Gastrocnemius medialis (tissue), 4 donors: ENCODE data around the gene FRY. TPM values are rescaled to one million over a fixed set of nuclear protein-coding genes. Genes with fewer than 3 reads are reported as not detected.

Source experiments
- ATAC-seq, 2 donors: fragments of 150-250 bp; one replicate each; pipeline ENCODE4 v1.9.1; 2016
- DNase-seq, 2 donors: peaks; one replicate each; pipeline ENCODE4 v3.0.0-alpha.2; 2019
- H3K27ac ChIP-seq, 4 donors: fragments of 200-600 bp; sonication (generic); 1 replicate in 1 of 4; 2 replicates in 3 of 4; pipeline ENCODE4 v1.5.1; 2016 to 2018; ENCODE audit warnings: mild to moderate bottlenecking in 2 of 4, moderate library complexity in 1 of 4
- H3K27me3 ChIP-seq, 3 donors: fragments of 200-600 bp; sonication (generic) in 2 of 3; 1 replicate in 1 of 3; 2 replicates in 2 of 3; pipeline versions ENCODE4 v1.5.1 to v1.6.0; 2016 to 2019; ENCODE audit warnings: mild to moderate bottlenecking in 1 of 3, moderate library complexity in 1 of 3
- H3K36me3 ChIP-seq, 2 donors: fragments of 200-600 bp; sonication (generic) in 1 of 2; one replicate each; pipeline ENCODE4 v1.5.1; 2017 to 2018
- H3K4me1 ChIP-seq, 2 donors: fragments of 200-600 bp; sonication (generic) in 1 of 2; one replicate each; pipeline ENCODE4 v1.5.1; 2016 to 2017; ENCODE audit warnings: mild to moderate bottlenecking in 2 of 2
- H3K4me3 ChIP-seq, 4 donors: fragments of 200-600 bp; sonication (generic) in 3 of 4; 1 replicate in 1 of 4; 2 replicates in 3 of 4; pipeline ENCODE4 v1.5.1; 2016 to 2019; ENCODE audit warnings: mild to moderate bottlenecking in 2 of 4
- H3K9me3 ChIP-seq, 3 donors: fragments of 200-600 bp; sonication (generic) in 2 of 3; 1 replicate in 1 of 3; 2 replicates in 2 of 3; pipeline ENCODE4 v1.5.1; 2016 to 2019
- CTCF ChIP-seq, 5 experiments: fragments of 450-650 bp in 3 of 5; fragments of 200-600 bp in 2 of 5; sonication (generic) in 2 of 5; IDR thresholded peaks in 4 of 5; conservative IDR thresholded peaks in 1 of 5; 1 replicate in 4 of 5; 2 replicates in 1 of 5; pipeline ENCODE4 v1.5.1; 2016 to 2019; ENCODE audit warnings: antibody characterized with exemption in 5 of 5, mild to moderate bottlenecking in 3 of 5, moderate library complexity in 3 of 5
- POLR2A ChIP-seq, 2 donors: fragments of 450-650 bp; IDR thresholded peaks; one replicate each; pipeline ENCODE4 v1.6.1; 2017; ENCODE audit warnings: antibody characterized with exemption in 2 of 2, mild to moderate bottlenecking in 2 of 2, moderate library complexity in 2 of 2
- in situ Hi-C, 4 donors: fragments of 200-750 bp; cut with MboI; loops; one replicate each; pipeline versions ENCODE4 v1.15.0 to v1.8.0; 2017; ENCODE audit warnings: low sequenced_read_pairs in 4 of 4
- intact Hi-C: fragments of 100-400 bp; cut with DNase I; formaldehyde crosslinking; loops from one replicate; pipeline ENCODE4 v1.15.1; 2023; ENCODE audit warnings: low total_unique reads
- total RNA-seq, 4 donors: library from RNA; depleted of rRNA; stranded (reverse); fragments of >200 nt; gene quantifications; one replicate each; pipeline versions ENCODE4 v1.1.0 to v1.2.3, GENCODE V29; 2016

Gene FRY
- total RNA-seq, 4 donors from 2014 or later = 10.1 to 48.3 (median 21.4) TPM

- H3K4me1 ChIP-seq = peaks cover 55 to 56% of the 10 kb centered on the region in 2 donors
- H3K27ac ChIP-seq = peak overlapping the region; percentile 79 to 90 (median 82)
- in situ Hi-C loops (no loop called here), intact Hi-C loops (loop anchor here (2.0 kb wide), 1 partner anchor 56 kb away; no protein-coding TSS in a partner anchor)
- DNase-seq (peak; percentile 7 to 46), ATAC-seq (peak; percentile 96)
- no peaks in the 10 kb centered on the region for H3K27me3 ChIP-seq
- H3K36me3 ChIP-seq = no peaks in the 10 kb centered on the region
- TF ChIP-seq CTCF (IDR thresholded peaks at IDR 0.05 in 4 of 5, conservative IDR thresholded peaks at IDR 0.05 in 1 of 5) (no peak), POLR2A (IDR thresholded peaks at IDR 0.05) (peak; percentile 19 to 33)
- H3K4me3 ChIP-seq = peak overlapping the region; percentile 11 to 48 (median 34)
- H3K9me3 ChIP-seq = no peaks in the 10 kb centered on the region
Measured at GRCh38 chr13:32060401-32060878, 28.9 kb downstream of the FRY start.

DNA sequence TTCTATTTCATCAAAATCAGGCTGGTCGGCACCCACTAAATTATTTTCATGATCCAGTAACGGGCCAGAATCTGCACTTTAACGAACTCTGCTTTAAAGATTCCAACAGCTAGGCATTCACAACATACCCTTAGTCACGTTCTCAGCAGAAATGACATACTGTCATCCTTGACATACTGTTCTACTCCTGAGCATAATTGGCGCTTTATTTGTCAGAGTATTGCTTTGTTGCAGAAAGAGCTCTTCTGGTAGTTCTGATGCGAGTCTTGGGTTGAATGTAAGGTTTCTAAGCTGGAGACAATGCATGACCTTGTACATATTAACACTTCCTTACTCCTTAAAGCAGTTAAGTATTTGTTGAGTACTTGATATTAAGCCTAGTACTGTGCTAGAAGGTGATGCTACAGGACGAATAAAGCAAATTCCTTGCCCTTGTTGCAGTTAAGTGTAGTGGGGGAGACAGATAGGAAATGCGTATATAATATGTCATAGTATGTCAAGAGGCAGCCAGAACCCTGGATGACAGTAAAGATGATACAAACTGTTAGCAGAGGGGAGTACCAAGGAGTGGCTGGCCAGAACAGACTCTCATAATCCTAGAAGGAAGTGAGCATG, 32.2 kb downstream of the FRY start:
- no peaks in the 10 kb centered on the region for H3K27me3 ChIP-seq
- H3K36me3 ChIP-seq = no peaks in the 10 kb centered on the region
- peak overlapping the region; percentile 18 to 90 (median 60) for H3K27ac ChIP-seq
- in situ Hi-C loops = no loop called here
- H3K4me3 ChIP-seq = no peak overlapping the region
- peaks cover 59% of the 10 kb centered on the region in 2 donors for H3K4me1 ChIP-seq
- TF ChIP-seq POLR2A (IDR thresholded peaks at IDR 0.05) (no peak), CTCF (IDR thresholded peaks at IDR 0.05 in 4 of 5, conservative IDR thresholded peaks at IDR 0.05 in 1 of 5) (no peak)
- no peak for ATAC-seq
- DNase-seq = no peak
- intact Hi-C loops = no loop called here
- H3K9me3 ChIP-seq = no peaks in the 10 kb centered on the region

DNA sequence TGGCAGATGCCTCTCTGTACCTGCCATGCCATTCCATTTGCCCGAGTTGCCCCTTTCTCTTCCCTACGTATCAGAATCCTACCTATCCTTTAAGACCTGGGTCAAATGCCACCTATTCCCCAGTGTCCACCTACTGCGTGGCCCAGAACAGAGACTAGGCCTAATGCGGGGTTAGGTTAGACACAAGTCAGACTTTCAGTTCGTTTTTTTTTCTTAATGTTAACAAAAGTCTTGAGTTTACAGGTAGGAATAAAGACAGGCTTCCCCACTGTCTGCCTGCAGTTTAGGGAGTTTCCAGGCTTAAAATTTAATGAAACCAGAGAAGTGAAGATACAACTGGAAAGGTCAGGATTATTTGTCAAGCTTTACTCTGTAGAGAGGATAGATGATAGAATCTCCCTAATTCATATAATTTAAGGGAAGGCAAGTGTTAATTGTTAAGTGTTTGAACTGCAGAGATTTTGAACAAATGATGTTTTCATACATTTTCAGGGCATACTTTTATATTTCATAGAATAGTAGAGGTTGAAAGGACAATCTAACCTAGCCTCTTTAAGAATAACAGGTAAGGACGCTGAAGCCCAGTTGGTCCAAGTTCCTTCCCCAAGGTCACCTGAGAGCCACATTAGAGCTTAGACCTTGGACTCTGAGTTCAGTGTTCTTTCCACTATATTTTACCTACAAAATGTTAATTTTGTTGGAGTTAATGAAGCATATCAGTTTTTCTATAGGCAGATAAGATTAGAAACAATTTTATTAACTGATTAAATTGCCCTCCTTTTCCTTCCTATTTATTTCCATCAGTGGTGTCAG, 35.8 kb downstream of the FRY start:
- no peak for DNase-seq
- no peak for ATAC-seq
- Histone ChIP-seq H3K4me1 (peaks cover 27 to 36% of the 10 kb centered on the region in 2 donors), H3K9me3 (no peaks in the 10 kb centered on the region), H3K27ac (peak overlapping the region; percentile 17 to 70 (median 40)), H3K27me3 (no peaks in the 10 kb centered on the region), H3K4me3 (no peak overlapping the region), H3K36me3 (no peaks in the 10 kb centered on the region)
- in situ Hi-C loops (no loop called here), intact Hi-C loops (no loop called here)
- TF ChIP-seq CTCF (IDR thresholded peaks at IDR 0.05 in 4 of 5, conservative IDR thresholded peaks at IDR 0.05 in 1 of 5) (no peak), POLR2A (IDR thresholded peaks at IDR 0.05) (no peak)

GRCh38 chr13:32068255-32068654, 36.7 kb downstream of the FRY start:
- intact Hi-C loops = no loop called here
- H3K27me3 ChIP-seq = no peaks in the 10 kb centered on the region
- H3K27ac ChIP-seq = peak overlapping the region; percentile 14 to 70 (median 52)
- ATAC-seq (peak; percentile 68 to 80), DNase-seq (no peak)
- TF ChIP-seq CTCF (IDR thresholded peaks at IDR 0.05 in 4 of 5, conservative IDR thresholded peaks at IDR 0.05 in 1 of 5) (no peak), POLR2A (IDR thresholded peaks at IDR 0.05) (no peak)
- H3K4me1 ChIP-seq = peaks cover 18 to 36% of the 10 kb centered on the region in 2 donors
- H3K4me3 ChIP-seq = no peak overlapping the region
- no peaks in the 10 kb centered on the region for H3K9me3 ChIP-seq
- H3K36me3 ChIP-seq = no peaks in the 10 kb centered on the region
- in situ Hi-C loops = no loop called here
